B cell (primary cell): ENCODE data around the gene IL13RA2. TPM values are rescaled to one million over a fixed set of nuclear protein-coding genes. Genes with fewer than 3 reads are reported as not detected.

Experiments used
- ATAC-seq: fragments of 200-7000 bp; cut with Tn5 transposase; one replicate; pipeline ENCODE4 v1.10.0; 2021; ENCODE audit warnings: low read depth, mild to moderate bottlenecking, moderate number of reproducible peaks, moderate library complexity
- CTCF ChIA-PET: fragments of 350-600 bp; sonication (Branson Sonifier 250); formaldehyde crosslinking; loops from one replicate; lab custom pipeline; 2021; ENCODE audit warnings: antibody characterized with exemption, inconsistent platforms; lab: Charles Lee
- POLR2A ChIA-PET: fragments of 350-600 bp; sonication (Branson Sonifier 250); formaldehyde crosslinking; loops from one replicate; lab custom pipeline; 2021; ENCODE audit warnings: antibody characterized with exemption; lab: Charles Lee
- DNase-seq: peaks from one replicate; pipeline ENCODE4 v3.0.0; 2013
- H2AFZ ChIP-seq: 2 replicates; pipeline ENCODE4 v1.6.1; 2012; ENCODE audit warnings: mild to moderate bottlenecking, low read depth, low read length; ENCODE audit not compliant: insufficient read depth, poor library complexity, severe bottlenecking
- H3K27ac ChIP-seq, 2 donors: 1 replicate in 1 of 2; 2 replicates in 1 of 2; pipeline ENCODE4 v1.5.1; 2012 to 2013; ENCODE audit warnings: low read length in 2 of 2, mild to moderate bottlenecking in 2 of 2, moderate library complexity in 1 of 2
- H3K27me3 ChIP-seq, 4 experiments: fragments of 200-600 bp in 1 of 4; sonication (generic) in 1 of 4; replicated peaks in 1 of 4; 1 replicate in 2 of 4; 2 replicates in 2 of 4; pipeline versions ENCODE4 v1.6.1 to v1.7.0; 2013 to 2016; ENCODE audit warnings: low read length in 3 of 4, mild to moderate bottlenecking in 2 of 4, mixed read lengths in 1 of 4, moderate library complexity in 1 of 4; ENCODE audit not compliant: insufficient read depth in 4 of 4, control insufficient read depth in 3 of 4; ENCODE audit errors: control extremely low read depth in 1 of 4
- H3K36me3 ChIP-seq, 2 experiments: replicated peaks in 1 of 2; 1 replicate in 1 of 2; 2 replicates in 1 of 2; pipeline versions ENCODE4 v1.6.1 to v1.7.1; 2013; ENCODE audit warnings: low read length in 1 of 2; ENCODE audit not compliant: insufficient read depth in 2 of 2, control insufficient read depth in 1 of 2; ENCODE audit errors: control extremely low read depth in 1 of 2, extremely low read depth in 1 of 2
- H3K4me1 ChIP-seq, 2 donors: fragments of 200-600 bp in 1 of 2; sonication (generic) in 1 of 2; 1 replicate in 1 of 2; 2 replicates in 1 of 2; pipeline versions ENCODE4 v1.5.1 to v1.6.1; 2013 to 2017; ENCODE audit warnings: low read length in 2 of 2; ENCODE audit not compliant: control insufficient read depth in 2 of 2, insufficient read depth in 2 of 2
- H3K4me2 ChIP-seq: replicated peaks from 2 replicates; pipeline ENCODE3; 2012; ENCODE audit warnings: mild to moderate bottlenecking, low read depth, low read length; ENCODE audit not compliant: poor library complexity, severe bottlenecking
- H3K4me3 ChIP-seq, 5 experiments: fragments of 200-600 bp in 1 of 5; sonication (generic) in 1 of 5; 1 replicate in 3 of 5; 2 replicates in 2 of 5; pipeline versions ENCODE4 v1.5.1 to v1.7.0; 2011 to 2016; ENCODE audit warnings: low read length in 4 of 5, mild to moderate bottlenecking in 4 of 5, low read depth in 2 of 5, control low read depth in 1 of 5, moderate library complexity in 1 of 5; ENCODE audit not compliant: insufficient read depth in 1 of 5; ENCODE audit errors: control extremely low read depth in 1 of 5, extremely low read depth in 1 of 5
- H3K79me2 ChIP-seq: fragments of 200-600 bp; sonication (generic); one replicate; pipeline ENCODE4 v1.6.0; 2016; ENCODE audit warnings: low read length; ENCODE audit not compliant: control insufficient read depth, insufficient read depth
- H3K9ac ChIP-seq: fragments of 200-600 bp; sonication (generic); 2 replicates; pipeline ENCODE4 v1.6.1; 2017; ENCODE audit warnings: mild to moderate bottlenecking, low read length, moderate library complexity
- H3K9me3 ChIP-seq, 3 donors: one replicate each; pipeline versions ENCODE4 v1.6.1 to v1.7.1; 2013; ENCODE audit warnings: low read length in 2 of 3; ENCODE audit not compliant: control insufficient read depth in 2 of 3, insufficient read depth in 1 of 3; ENCODE audit errors: control extremely low read depth in 1 of 3
- H4K20me1 ChIP-seq: 2 replicates; pipeline ENCODE4 v1.6.0; 2012; ENCODE audit warnings: mild to moderate bottlenecking, low read length; ENCODE audit not compliant: insufficient read depth, control insufficient read depth, poor library complexity, severe bottlenecking
- H3K27ac Mint-ChIP-seq: one replicate; pipeline ENCODE4 v1.8.0; 2021; ENCODE audit warnings: mixed read lengths
- H3K27me3 Mint-ChIP-seq: one replicate; pipeline ENCODE4 v1.8.0; 2021; ENCODE audit warnings: mixed read lengths
- H3K4me1 Mint-ChIP-seq: one replicate; pipeline ENCODE4 v1.8.0; 2021; ENCODE audit warnings: mixed read lengths
- H3K4me3 Mint-ChIP-seq: one replicate; pipeline ENCODE4 v1.8.0; 2021; ENCODE audit warnings: mixed read lengths
- H3K9me3 Mint-ChIP-seq: one replicate; pipeline ENCODE4 v1.8.0; 2022; ENCODE audit warnings: mixed read lengths; ENCODE audit not compliant: insufficient read depth
- EZH2 ChIP-seq: IDR thresholded peaks from 2 replicates; pipeline ENCODE4 v1.6.1; 2012; ENCODE audit warnings: borderline replicate concordance, low read depth, mild to moderate bottlenecking, moderate library complexity, low read length; ENCODE audit not compliant: insufficient read depth, poor library complexity, severe bottlenecking
- WGBS: methylation state at CpG from one replicate; pipeline ENCODE4 v1.1.5; 2013; ENCODE audit warnings: missing lambda C conversion rate; ENCODE audit not compliant: insufficient coverage; 5-methylcytosine and 5-hydroxymethylcytosine counted together
- intact Hi-C: fragments of 100-400 bp; cut with micrococcal nuclease; formaldehyde crosslinking; loops from one replicate; pipeline ENCODE4 v1.10.0; 2022
- polyA plus RNA-seq: library from polyadenylated mRNA; depleted of rRNA; stranded (reverse); fragments of >200 nt; gene quantifications from 2 replicates; pipeline ENCODE4 v1.2.3, GENCODE V29; 2012
- total RNA-seq, 2 donors: library from RNA; stranded (reverse); fragments of 120-200 nt in 1 of 2; gene quantifications; 1 replicate in 1 of 2; 2 replicates in 1 of 2; pipeline versions ENCODE4 v1.2.3 to v1.2.4, GENCODE V29; 2013 to 2022
- TF ChIP-seq, protein P1 (sequence below): fragments of 200-600 bp; IDR thresholded peaks from one replicate; pipeline ENCODE4 v1.8.0; 2022; ENCODE audit warnings: antibody characterized with exemption, mild to moderate bottlenecking

Gene IL13RA2
- total and polyA plus RNA-seq, 2 donors (not counting 1 experiment from before 2014, with no cell fraction given) = not detected

GRCh38 chrX:115054876-115055275, 37.5 kb upstream of the IL13RA2 start:
- Histone ChIP-seq H3K79me2 (no peaks in the 10 kb centered on the region), H2AFZ (no peak overlapping the region), H3K36me3 (no peaks in the 10 kb centered on the region), H3K4me3 (no peak overlapping the region), H3K4me1 (no peaks in the 10 kb centered on the region), H3K27ac (no peak overlapping the region), H3K9me3 (no peaks in the 10 kb centered on the region), H4K20me1 (no peaks in the 10 kb centered on the region), H3K4me2 (no peak overlapping the region), H3K9ac (no peak overlapping the region), H3K27me3 (no peaks in the 10 kb centered on the region)
- DNase-seq (no peak), ATAC-seq (no peak)
- H3K27me3 Mint-ChIP-seq = no peaks in the 10 kb centered on the region
- no peaks in the 10 kb centered on the region for H3K9me3 Mint-ChIP-seq
- no peak for TF ChIP-seq EZH2
- TF ChIP-seq, protein P1, sequence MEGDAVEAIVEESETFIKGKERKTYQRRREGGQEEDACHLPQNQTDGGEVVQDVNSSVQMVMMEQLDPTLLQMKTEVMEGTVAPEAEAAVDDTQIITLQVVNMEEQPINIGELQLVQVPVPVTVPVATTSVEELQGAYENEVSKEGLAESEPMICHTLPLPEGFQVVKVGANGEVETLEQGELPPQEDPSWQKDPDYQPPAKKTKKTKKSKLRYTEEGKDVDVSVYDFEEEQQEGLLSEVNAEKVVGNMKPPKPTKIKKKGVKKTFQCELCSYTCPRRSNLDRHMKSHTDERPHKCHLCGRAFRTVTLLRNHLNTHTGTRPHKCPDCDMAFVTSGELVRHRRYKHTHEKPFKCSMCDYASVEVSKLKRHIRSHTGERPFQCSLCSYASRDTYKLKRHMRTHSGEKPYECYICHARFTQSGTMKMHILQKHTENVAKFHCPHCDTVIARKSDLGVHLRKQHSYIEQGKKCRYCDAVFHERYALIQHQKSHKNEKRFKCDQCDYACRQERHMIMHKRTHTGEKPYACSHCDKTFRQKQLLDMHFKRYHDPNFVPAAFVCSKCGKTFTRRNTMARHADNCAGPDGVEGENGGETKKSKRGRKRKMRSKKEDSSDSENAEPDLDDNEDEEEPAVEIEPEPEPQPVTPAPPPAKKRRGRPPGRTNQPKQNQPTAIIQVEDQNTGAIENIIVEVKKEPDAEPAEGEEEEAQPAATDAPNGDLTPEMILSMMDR = no peak
- intact Hi-C loops = no loop called here
- POLR2A ChIA-PET = no interaction called here
- no peak overlapping the region for H3K27ac Mint-ChIP-seq
- no peaks in the 10 kb centered on the region for H3K4me1 Mint-ChIP-seq
- H3K4me3 Mint-ChIP-seq = no peak overlapping the region
- CTCF ChIA-PET = no interaction called here
- 100% methylated on average over 2 of the region's 3 CpGs for WGBS

- Mint-ChIP-seq H3K4me3 (no peak overlapping the region), H3K27ac (no peak overlapping the region), H3K9me3 (no peaks in the 10 kb centered on the region), H3K27me3 (no peaks in the 10 kb centered on the region), H3K4me1 (no peaks in the 10 kb centered on the region)
- H2AFZ ChIP-seq = no peak overlapping the region
- no peak for TF ChIP-seq EZH2
- TF ChIP-seq, protein P1 = no peak
- no peak overlapping the region for H3K27ac ChIP-seq
- no CpG with 5 or more reads among the region's 1 CpG for WGBS
- H3K9ac ChIP-seq = no peak overlapping the region
- POLR2A ChIA-PET = no interaction called here
- DNase-seq (no peak), ATAC-seq (no peak)
- H3K27me3 ChIP-seq = no peaks in the 10 kb centered on the region
- no peaks in the 10 kb centered on the region for H3K9me3 ChIP-seq
- intact Hi-C loops = no loop called here
- CTCF ChIA-PET = no interaction called here
- H4K20me1 ChIP-seq = no peaks in the 10 kb centered on the region
- no peaks in the 10 kb centered on the region for H3K4me1 ChIP-seq
- no peaks in the 10 kb centered on the region for H3K79me2 ChIP-seq
- no peak overlapping the region for H3K4me2 ChIP-seq
- H3K36me3 ChIP-seq = no peaks in the 10 kb centered on the region
- H3K4me3 ChIP-seq = no peak overlapping the region
Observed at GRCh38 chrX:115053223-115053622, 35.8 kb upstream of the IL13RA2 start.
